ENCODE measurements around the gene TAF1C.
"Not testable (repeated sequence)": the region's sequence is repeated elsewhere in the genome, so short reads cannot be mapped to it uniquely, and the experiment has no call there.

Gene TAF1C

GRCh38 chr16:84212154-84212553, 25.3 kb upstream of the TAF1C start:
- DNase-seq (ENCODE audit: low read depth in 2 of 2), result no peak

- no peak for DNase-seq (ENCODE audit: low read depth in 2 of 2)
Measured at GRCh38 chr16:84209989-84210388, 23.1 kb upstream of the TAF1C start.

DNA sequence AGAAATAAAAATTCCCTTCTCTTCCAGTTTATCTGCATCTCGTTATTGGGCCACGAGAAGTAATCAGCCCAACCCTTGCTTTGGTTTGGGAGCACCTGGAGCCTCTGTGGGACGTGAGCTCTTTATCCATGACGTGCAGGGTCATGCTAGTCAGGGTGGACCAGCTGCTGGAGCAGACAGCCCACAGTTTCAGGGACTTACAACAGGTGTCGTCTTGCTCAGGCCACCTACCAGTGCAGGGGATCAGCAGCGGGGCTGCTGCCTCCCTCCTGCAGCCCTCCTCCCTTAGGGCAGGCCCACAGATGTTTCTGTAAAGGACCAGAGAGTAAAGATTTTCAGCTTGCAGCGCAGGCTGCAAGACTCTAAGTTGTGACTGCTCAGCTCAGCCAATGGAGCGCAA, 21.0 kb upstream of the TAF1C start:
- DNase-seq (ENCODE audit: low read depth in 2 of 2), result no peak

DNA sequence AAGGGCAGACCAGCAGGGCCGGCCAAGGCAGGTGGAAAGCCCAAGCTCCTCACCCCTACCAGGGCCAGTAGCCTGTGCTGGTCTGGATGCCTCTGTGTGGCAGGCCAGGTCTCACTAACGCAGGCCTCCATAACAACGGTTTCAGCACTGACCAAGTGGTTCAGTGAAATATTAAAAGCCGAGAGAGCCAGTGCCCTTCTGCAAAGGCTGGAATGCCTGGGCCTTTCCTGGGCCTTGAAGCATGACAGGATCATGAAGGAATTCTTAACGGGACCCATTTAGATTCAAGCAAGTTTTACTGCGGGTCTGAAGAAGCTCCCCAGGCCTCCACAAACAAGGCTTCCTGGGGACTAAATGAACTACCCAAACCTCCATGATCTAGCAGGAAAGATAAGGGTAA, 20.4 kb upstream of the TAF1C start:
- DNase-seq (ENCODE audit: low read depth in 2 of 2), result no peak

GRCh38 chr16:84205976-84206691, 19.3 kb upstream of the TAF1C start:
- DNase-seq (ENCODE audit: low read depth in 2 of 2), result no peak

GRCh38 chr16:84205123-84205522, 18.3 kb upstream of the TAF1C start:
- not testable (repeated sequence) for DNase-seq (ENCODE audit: low read depth in 2 of 2)

GRCh38 chr16:84204551-84204950, 17.7 kb upstream of the TAF1C start:
- not testable (repeated sequence) for DNase-seq (ENCODE audit: low read depth in 2 of 2)

GRCh38 chr16:84199861-84200260, 13.0 kb upstream of the TAF1C start:
- DNase-seq (ENCODE audit: low read depth in 2 of 2), result no peak

DNA sequence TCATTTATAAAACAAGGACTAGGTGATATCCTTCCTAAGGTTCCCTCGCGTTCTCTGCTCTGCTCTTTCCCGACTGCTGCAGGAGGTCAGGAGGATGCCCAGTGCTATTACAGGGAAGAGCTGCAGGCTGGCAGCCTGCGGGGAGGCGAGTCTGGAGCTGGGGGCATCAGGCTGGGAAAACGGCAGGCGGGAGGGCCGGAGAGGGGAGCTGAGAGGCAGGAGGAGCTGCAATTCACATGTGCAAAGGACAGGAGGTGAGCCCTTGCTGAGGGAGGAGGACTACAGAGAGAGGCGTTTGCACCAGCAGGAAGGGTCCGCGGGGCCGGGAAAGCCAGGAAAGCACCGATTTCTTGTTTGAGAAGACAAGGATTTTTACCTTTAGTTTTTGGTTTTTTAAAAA, 12.2 kb upstream of the TAF1C start:
- DNase-seq (ENCODE audit: low read depth in 2 of 2), result no peak

DNA sequence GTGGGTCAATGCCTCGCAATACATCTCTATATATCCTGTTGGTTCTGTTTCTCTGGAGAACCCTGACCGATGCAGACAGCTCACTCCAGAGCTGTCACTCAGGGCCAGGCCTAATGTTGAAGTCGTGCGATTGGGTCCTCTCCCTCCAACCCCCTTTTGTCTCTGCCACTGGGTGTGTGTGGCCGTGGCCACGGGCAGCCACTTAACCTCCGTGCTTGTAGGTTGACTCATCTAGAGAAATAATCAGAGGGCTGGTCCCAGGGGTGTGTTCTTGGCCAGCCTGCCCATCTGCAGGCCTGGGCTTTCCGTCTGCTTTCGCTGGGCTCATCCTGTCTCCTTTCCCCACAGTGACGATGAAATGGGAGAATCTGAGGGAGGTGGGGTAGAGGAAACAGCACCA, 11.5 kb upstream of the TAF1C start:
- DNase-seq (ENCODE audit: low read depth in 2 of 2), result no peak

DNA sequence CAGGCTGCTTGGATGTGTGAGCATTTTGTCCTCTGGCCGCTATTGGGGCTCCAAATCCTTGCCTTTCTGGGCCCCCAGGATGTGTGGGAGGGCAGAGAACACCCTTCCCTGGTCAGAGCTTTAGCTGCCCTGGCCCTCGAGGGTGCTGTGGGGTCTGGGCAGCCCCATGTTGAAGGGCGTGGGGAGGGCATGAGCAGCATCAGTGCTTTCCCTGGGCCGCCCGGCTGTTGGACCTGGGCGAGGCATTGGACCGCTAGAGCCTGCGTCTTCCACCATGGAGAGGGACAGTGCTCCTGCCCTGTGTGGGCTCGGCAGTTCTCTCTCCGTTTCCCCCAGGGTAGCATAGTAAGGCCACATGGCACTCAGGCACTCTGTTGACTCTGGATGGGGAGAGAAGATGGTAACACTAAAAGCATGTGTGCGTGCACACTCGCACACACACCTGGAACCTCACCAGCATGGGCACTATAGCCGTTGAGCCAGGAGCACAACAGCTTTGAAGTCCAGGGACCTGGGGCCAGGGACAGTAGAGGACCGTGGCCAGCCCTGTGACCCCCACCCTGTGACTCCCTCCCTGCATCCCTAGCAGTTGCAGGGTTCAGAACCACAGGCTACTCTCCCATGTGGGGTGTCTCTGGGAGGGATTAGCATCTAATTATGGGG, 10.7 kb upstream of the TAF1C start:
- no peak for DNase-seq (ENCODE audit: low read depth in 2 of 2)

DNA sequence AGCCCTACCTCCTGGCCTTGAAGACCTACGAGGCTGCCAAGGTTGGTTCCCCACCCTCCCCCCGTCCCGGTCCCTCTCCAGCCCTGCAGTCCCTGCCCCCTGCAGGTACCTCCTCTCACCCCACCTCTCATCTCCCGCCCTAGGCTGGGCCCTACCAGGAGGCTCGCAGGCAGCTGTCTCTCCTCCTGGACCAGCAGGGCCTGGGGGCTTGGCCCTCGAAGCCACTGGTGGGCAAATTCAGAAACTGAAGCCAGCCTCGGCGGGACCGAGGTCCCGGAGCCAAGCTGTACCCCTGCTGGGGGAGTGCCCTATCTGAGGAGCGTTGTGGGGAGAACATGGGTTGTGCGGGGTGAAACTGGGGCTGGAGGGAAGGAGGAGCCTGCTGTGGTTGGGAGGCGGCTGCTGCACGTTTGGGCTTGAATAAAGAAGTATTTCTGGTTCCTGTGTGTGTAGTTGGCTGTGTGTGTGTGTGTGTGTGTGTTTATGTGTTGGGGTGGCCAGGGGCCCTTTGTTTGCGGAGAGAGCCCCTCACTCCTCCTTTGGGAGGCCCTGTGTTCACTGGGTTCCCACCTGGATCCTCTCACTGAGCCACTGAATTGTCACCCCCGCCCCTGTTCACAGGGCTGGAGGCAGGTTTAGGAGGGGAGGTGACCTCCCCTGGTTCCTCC, 10.0 kb upstream of the TAF1C start:
- no peak for DNase-seq (ENCODE audit: low read depth in 2 of 2)

DNA sequence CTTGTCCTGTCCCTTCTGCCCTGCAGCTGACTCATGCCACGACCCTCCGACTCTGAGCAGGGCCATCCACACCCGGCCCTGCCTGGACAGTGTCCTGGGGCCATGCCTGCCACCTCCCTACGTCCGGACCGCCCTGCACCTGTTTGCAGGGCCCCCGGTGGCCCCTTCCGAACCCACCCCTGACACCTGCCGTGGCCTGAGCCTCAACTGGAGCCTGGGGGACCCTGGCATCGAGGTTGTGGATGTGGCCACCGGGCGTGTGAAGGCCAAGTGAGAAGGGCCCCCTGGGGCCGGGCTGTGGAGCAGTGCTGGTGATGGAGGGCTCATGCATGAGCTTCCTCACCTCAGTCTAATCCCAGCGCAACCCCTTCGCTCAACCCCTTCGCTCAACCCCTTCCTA, 9.2 kb upstream of the TAF1C start:
- DNase-seq (ENCODE audit: low read depth in 2 of 2), result no peak

DNA sequence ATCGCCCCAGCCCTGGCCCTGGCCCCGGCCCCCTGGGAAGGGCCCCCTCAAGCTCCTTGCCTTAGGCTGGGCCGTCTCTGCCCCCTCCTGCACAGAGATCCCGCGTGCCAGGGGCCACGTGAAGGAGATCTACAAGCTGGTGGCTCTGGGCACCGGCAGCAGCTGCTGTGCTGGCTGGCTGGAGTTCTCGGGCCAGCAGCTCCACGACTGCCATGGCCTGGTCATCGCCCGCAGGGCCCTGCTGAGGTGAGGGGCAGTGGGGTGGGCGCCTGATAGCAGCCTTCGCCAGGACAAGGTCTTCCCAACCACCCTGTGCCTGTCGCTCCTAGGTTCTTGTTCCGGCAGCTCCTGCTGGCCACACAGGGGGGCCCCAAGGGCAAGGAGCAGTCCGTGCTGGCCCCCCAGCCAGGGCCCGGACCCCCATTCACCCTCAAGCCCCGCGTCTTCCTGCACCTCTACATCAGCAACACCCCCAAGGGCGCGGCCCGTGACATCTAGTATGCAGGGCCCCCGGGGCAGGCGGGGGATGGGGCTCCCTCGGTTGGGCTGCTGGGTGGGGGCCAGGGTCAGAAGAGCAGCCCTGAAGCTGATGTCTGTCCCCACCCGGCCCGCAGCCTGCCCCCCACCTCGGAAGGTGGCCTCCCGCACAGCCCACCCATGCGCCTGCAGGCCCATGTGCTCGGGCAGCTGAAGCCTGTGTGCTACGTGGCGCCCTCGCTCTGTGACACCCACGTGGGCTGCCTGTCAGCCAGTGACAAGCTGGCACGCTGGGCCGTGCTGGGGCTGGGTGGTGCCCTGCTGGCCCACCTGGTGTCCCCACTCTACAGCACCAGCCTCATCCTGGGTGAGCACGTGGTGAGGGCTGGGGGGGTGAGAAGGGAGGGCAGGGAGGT, 8.6 kb upstream of the TAF1C start:
- DNase-seq (ENCODE audit: low read depth in 2 of 2), result no peak

- DNase-seq (ENCODE audit: low read depth in 2 of 2), result no peak
Measured at GRCh38 chr16:84194470-84195200, 7.8 kb upstream of the TAF1C start.

DNA sequence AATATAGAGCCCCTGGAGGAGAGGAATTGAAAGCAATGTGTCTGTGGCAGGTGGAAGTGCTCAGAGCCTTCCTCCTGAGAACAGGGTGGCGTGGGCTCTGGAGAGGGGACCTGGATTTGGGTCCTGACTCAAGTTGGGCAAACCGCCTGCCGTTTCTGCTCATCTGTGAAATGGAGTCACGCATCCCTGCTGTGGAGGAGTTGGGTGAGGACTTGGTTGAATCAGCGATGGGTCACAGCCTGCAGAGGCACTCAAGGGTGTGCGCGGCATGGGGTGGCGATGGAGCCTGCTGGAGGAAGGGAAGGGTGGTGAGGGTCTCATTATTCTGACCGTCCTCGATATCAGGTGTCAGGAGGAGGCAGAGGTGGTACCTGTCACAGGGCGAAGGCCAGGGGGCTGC, 7.2 kb upstream of the TAF1C start:
- no peak for DNase-seq (ENCODE audit: low read depth in 2 of 2)

- no peak for DNase-seq (ENCODE audit: low read depth in 2 of 2)
Measured at GRCh38 chr16:84193480-84193879, 6.6 kb upstream of the TAF1C start.

- no peak for DNase-seq (ENCODE audit: low read depth in 2 of 2)
Measured at GRCh38 chr16:84191466-84191865, 4.6 kb upstream of the TAF1C start.

DNA sequence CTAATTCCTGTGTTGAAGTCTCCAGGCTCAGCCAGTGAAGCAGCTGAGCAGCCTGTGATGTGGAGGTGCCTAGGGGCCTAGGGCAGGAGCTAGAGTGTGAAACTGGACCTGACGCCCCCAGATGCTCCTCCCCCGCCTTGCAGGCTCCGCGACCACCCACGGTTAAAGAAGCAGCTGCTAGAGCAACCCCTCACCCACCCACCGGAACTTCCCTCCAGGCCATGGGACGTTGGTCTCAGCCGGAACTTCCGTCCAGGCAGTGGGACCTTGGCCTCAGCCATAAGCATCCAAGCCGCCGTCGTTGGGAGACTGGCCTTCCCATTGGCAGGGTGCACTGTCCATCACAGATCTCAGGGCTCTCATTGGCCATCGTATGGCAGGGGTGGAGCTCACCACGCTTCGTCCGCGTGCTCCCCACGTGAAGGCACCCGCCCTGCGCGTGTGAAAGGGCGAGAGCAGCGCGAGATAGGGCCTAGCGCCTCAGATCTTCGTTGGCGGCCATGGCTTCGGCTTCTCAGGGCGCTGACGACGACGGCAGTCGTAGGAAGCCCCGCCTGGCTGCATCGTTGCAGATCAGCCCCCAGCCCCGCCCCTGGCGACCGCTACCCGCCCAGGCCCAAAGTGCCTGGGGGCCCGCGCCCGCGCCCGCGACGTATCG, 4.0 kb upstream of the TAF1C start, which contains the start of gene ADAD2:
Gene ADAD2 (plus strand): TSS at position 427 of the 658 bp plus-strand sequence. CDS start 74 bp downstream, at position 501.
- DNase-seq (ENCODE audit: low read depth in 2 of 2), result no peak

DNA sequence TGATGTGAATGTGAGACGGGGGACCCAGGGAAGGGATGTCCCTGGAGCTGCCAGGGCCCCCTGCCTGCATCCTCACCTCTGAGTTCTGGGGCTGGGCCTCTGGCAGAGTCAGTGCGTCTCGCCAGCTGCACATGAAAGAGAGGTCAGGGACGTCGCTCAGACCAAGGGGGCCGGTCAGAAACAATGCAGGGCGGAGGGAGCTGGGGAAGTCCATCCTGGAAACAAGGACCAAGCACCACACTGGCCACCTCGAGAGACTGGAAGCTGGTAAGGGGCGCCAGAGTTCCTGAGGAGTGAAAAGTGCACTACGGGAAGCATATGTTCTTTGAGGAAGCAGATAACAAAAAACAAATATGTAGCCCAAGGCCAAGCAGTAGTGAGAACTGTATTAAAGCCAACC, 2.1 kb downstream of the TAF1C start:
- DNase-seq (ENCODE audit: low read depth in 2 of 2), result no peak
